Gastroesophageal sphincter (tissue), 4 donors: ENCODE measurements around the gene PPM1L. TPM values are rescaled to one million over a fixed set of nuclear protein-coding genes. Genes with fewer than 3 reads are reported as not detected.

Source experiments
- ATAC-seq: fragments of 150-250 bp; one replicate; pipeline ENCODE4 v1.9.1; 2016; ENCODE audit warnings: mild to moderate bottlenecking, moderate library complexity
- H3K27ac ChIP-seq, 4 donors: fragments of 200-600 bp; sonication (generic) in 3 of 4; 1 replicate in 3 of 4; 2 replicates in 1 of 4; pipeline ENCODE4 v1.5.1; 2016 to 2019
- H3K27me3 ChIP-seq: fragments of 200-600 bp; sonication (generic); one replicate; pipeline ENCODE4 v1.5.1; 2019
- H3K36me3 ChIP-seq, 2 donors: fragments of 200-600 bp; sonication (generic); one replicate each; pipeline ENCODE4 v1.5.1; 2019; ENCODE audit warnings: control low read depth in 1 of 2
- H3K4me1 ChIP-seq, 3 donors: fragments of 200-600 bp; sonication (generic); 1 replicate in 2 of 3; 2 replicates in 1 of 3; pipeline ENCODE4 v1.5.1; 2016 to 2019; ENCODE audit warnings: control low read depth in 2 of 3
- H3K4me3 ChIP-seq, 2 donors: fragments of 200-600 bp; sonication (generic); one replicate each; pipeline ENCODE4 v1.5.1; 2019; ENCODE audit warnings: mild to moderate bottlenecking in 1 of 2, moderate library complexity in 1 of 2
- H3K9me3 ChIP-seq, 3 donors: fragments of 200-600 bp; sonication (generic); one replicate each; pipeline ENCODE4 v1.5.1; 2017 to 2019; ENCODE audit warnings: control low read depth in 2 of 3
- CTCF ChIP-seq, 4 experiments: fragments of 200-600 bp in 2 of 4; fragments of 450-650 bp in 2 of 4; sonication (generic) in 1 of 4; IDR thresholded peaks; one replicate each; pipeline ENCODE4 v1.5.1; 2017 to 2019; ENCODE audit warnings: antibody characterized with exemption in 4 of 4, mild to moderate bottlenecking in 2 of 4, moderate library complexity in 2 of 4
- EP300 ChIP-seq: sonication (generic); formaldehyde crosslinking; IDR thresholded peaks from one replicate; pipeline ENCODE4 v1.6.1; 2017; ENCODE audit warnings: antibody characterized with exemption, mild to moderate bottlenecking
- POLR2A ChIP-seq, 2 donors: fragments of 450-650 bp; IDR thresholded peaks; one replicate each; pipeline ENCODE4 v1.6.1; 2017; ENCODE audit warnings: antibody characterized with exemption in 2 of 2, mild to moderate bottlenecking in 2 of 2, moderate library complexity in 1 of 2
- POLR2AphosphoS5 ChIP-seq: sonication (generic); formaldehyde crosslinking; IDR thresholded peaks from one replicate; pipeline ENCODE4 v1.6.1; 2017; ENCODE audit warnings: antibody characterized with exemption
- WGBS, 2 donors: methylation state at CpG; one replicate each; pipeline ENCODE4 v1.1.5; 2018; ENCODE audit warnings: low coverage in 1 of 2; 5-methylcytosine and 5-hydroxymethylcytosine counted together
- total RNA-seq, 4 donors: library from RNA; depleted of rRNA; stranded (reverse); fragments of >200 nt; gene quantifications; one replicate each; pipeline ENCODE4 v1.1.0, GENCODE V29; 2016

Gene PPM1L
- total RNA-seq, 4 donors from 2014 or later: 47.4 to 93.1 (median 60.6) TPM

- peaks cover 0 to 44% (median 3%) of the 10 kb centered on the region in 3 donors for H3K4me1 ChIP-seq
- H3K9me3 ChIP-seq: no peaks in the 10 kb centered on the region
- no peak for ATAC-seq
- WGBS, 2 donors: 44 to 70% methylated on average over 1 of the region's 1 CpG
- no peak overlapping the region for H3K4me3 ChIP-seq
- no peak overlapping the region for H3K27ac ChIP-seq
- no peaks in the 10 kb centered on the region for H3K27me3 ChIP-seq
- no peaks in the 10 kb centered on the region for H3K36me3 ChIP-seq
- TF ChIP-seq POLR2AphosphoS5: no peak
- no peak for TF ChIP-seq POLR2A (IDR thresholded peaks at IDR 0.05)
- TF ChIP-seq EP300: no peak
- TF ChIP-seq CTCF (IDR thresholded peaks at IDR 0.05): no peak
Measured at GRCh38 chr3:160765211-160765610, 9.2 kb downstream of the PPM1L start.

DNA sequence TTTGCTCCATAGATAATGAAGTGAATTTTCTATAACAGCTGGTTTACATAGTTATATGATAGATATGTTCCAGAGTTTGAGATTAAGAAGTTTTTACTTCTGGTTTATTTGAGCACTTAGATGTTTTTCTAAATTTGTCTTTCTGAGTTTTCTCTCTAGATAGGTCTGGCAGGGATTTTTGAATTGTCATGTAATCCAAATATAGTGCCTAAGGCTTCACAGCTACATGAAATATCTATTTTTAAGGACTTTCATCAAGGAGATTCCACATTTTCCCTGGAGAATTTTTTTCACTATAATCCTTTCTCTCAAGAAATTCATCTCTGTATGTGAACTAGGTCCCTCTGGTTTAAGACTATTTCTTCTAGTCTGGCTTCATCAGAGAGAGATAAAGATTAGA lies 12.0 kb downstream of the PPM1L start:
- TF ChIP-seq POLR2A (IDR thresholded peaks at IDR 0.05) (no peak), EP300 (no peak), CTCF (IDR thresholded peaks at IDR 0.05) (no peak), POLR2AphosphoS5 (no peak)
- no peaks in the 10 kb centered on the region for H3K9me3 ChIP-seq
- H3K36me3 ChIP-seq: no peaks in the 10 kb centered on the region
- H3K4me3 ChIP-seq: no peak overlapping the region
- H3K4me1 ChIP-seq: peaks cover 6 to 53% (median 9%) of the 10 kb centered on the region in 3 donors
- peak overlapping the region in 2 of 4 donors; percentile 21 to 43 for H3K27ac ChIP-seq
- no peaks in the 10 kb centered on the region for H3K27me3 ChIP-seq
- ATAC-seq: no peak

- WGBS, 2 donors: 79 to 95% methylated on average over 2 of the region's 2 CpGs
- ATAC-seq: no peak
- Histone ChIP-seq H3K4me3 (no peak overlapping the region), H3K27me3 (no peaks in the 10 kb centered on the region), H3K27ac (peak overlapping the region in 3 of 4 donors; percentile 21 to 44 (median 43)), H3K9me3 (no peaks in the 10 kb centered on the region), H3K36me3 (no peaks in the 10 kb centered on the region), H3K4me1 (peaks cover 6 to 62% (median 9%) of the 10 kb centered on the region in 3 donors)
- TF ChIP-seq POLR2AphosphoS5 (no peak), POLR2A (IDR thresholded peaks at IDR 0.05) (no peak), EP300 (no peak), CTCF (IDR thresholded peaks at IDR 0.05) (no peak)
Measured at GRCh38 chr3:160768918-160769317, 12.9 kb downstream of the PPM1L start.

DNA sequence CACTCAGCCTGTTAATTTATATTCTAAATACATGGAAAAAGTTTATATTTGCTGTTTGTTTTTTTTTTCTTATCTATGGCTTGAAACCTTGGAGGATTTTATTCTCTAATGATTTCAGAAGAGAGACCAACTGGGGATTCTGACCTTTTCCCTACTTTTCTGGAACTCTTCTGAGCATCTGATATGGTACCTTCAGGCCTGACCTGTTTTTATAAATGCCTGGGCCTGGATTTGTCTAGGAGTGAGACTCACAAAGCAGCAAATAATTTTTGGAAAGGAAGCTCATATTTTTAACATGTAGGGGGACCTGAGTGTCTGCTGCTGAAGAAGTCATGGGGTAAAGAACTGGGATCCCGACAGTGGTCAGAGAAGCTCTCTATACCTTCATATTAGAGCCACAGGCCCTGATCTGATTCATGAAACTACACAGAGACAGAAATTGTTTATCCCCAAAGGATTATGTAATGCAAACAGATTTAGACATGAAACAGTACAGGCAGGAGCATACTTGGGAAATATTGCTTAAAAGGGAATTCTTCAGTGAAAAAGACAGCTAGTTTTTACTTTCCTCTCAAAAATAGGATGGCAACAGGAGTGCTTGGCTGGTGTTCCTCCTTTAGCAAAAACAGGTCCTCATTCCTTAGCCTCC lies 15.9 kb downstream of the PPM1L start:
- no peaks in the 10 kb centered on the region for H3K27me3 ChIP-seq
- peak; percentile 71 for ATAC-seq
- TF ChIP-seq EP300: no peak
- peak; percentile 73 for TF ChIP-seq POLR2AphosphoS5
- TF ChIP-seq POLR2A (IDR thresholded peaks at IDR 0.05): no peak
- TF ChIP-seq CTCF (IDR thresholded peaks at IDR 0.05): no peak
- 33 to 38% methylated on average over 1 of the region's 1 CpG for WGBS, 2 donors
- H3K4me1 ChIP-seq: peaks cover 6 to 49% (median 11%) of the 10 kb centered on the region in 3 donors
- H3K36me3 ChIP-seq: no peaks in the 10 kb centered on the region
- H3K9me3 ChIP-seq: no peaks in the 10 kb centered on the region
- H3K4me3 ChIP-seq: no peak overlapping the region
- H3K27ac ChIP-seq: peak overlapping the region; percentile 61 to 77 (median 72)

DNA sequence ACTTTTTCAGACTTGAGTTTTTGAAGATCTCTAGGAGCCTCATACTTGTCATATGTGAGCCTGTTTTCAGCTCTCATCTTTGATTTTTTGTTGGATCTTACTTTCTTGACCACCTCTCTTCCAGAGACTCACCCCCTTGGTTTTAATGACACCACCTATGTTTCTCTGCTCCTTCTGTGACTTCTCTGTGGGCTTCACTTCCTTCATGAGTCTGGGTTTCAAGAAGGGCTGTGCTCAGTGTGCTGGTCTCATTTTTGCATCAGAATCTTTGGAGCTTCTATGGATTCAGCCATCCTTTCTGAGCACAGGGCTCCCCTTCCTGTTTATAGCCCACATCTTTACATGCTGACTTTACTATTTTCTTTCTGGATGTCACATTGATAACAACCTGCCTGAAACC lies 17.7 kb downstream of the PPM1L start:
- Histone ChIP-seq H3K36me3 (no peaks in the 10 kb centered on the region), H3K27ac (peak overlapping the region in 3 of 4 donors; percentile 29 to 70 (median 29)), H3K27me3 (no peaks in the 10 kb centered on the region), H3K9me3 (no peaks in the 10 kb centered on the region), H3K4me3 (no peak overlapping the region), H3K4me1 (peaks cover 6 to 51% (median 8%) of the 10 kb centered on the region in 3 donors)
- ATAC-seq: no peak
- TF ChIP-seq EP300 (no peak), POLR2AphosphoS5 (no peak), POLR2A (IDR thresholded peaks at IDR 0.05) (no peak), CTCF (IDR thresholded peaks at IDR 0.05) (no peak)
